ENCODE data around the gene GIMAP2.
"Not testable (repeated sequence)": the region's sequence is repeated elsewhere in the genome, so short reads cannot be mapped to it uniquely, and the experiment has no call there.

The GIMAP2 gene

GRCh38 chr7:150676276-150676675, 9.2 kb upstream of the GIMAP2 start:
- not testable (repeated sequence) for DNase-seq (ENCODE audit: extremely low read depth in 1 of 2, low read depth in 1 of 2)

- DNase-seq (ENCODE audit: extremely low read depth in 1 of 2, low read depth in 1 of 2) = not testable (repeated sequence)
These were observed 8.7 kb upstream of the GIMAP2 start for GRCh38 chr7:150676854-150677253.

DNA sequence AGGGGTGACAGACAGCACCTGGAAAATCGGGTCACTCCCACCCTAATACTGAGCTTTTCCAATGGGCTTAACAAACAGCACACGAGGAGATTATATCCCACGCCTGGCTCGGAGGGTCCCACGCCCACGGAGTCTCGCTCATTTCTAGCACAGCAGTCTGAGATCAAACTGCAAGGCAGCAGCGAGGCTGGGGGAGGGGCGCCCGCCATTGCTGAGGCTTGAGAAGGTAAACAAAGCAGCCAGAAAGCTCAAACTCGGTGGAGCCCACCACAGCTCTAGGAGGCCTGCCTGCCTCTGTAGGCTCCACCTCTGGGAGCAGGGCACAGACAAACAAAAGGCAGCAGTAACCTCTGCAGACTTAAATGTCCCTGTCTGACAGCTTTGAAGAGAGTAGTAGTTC, 6.9 kb upstream of the GIMAP2 start:
- not testable (repeated sequence) for DNase-seq (ENCODE audit: extremely low read depth in 1 of 2, low read depth in 1 of 2)

GRCh38 chr7:150680364-150680763, 5.1 kb upstream of the GIMAP2 start:
- not testable (repeated sequence) for DNase-seq (ENCODE audit: extremely low read depth in 1 of 2, low read depth in 1 of 2)

GRCh38 chr7:150686030-150686631, 625 bp downstream of the GIMAP2 start:
- DNase-seq (ENCODE audit: extremely low read depth in 1 of 2, low read depth in 1 of 2) = no peak

DNA sequence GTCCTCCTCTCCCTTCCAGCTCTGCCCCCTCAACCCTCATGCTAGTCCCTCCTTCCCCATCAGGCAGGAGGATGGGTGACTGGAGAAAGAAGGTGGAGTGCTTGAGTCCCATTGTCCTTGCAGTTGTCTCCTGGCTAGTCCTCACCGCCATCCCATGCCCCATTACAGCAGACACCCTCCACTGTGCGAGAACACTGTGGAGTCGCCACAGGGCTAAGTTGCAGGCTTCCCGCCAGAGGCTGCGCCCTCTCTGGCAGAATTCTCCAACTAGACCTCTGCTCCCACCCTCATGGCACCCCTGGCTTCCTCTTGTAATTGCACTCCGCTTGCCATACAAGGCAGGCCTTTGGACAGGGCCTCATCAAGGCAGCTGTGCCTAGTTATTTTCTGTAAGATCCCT, 3.1 kb downstream of the GIMAP2 start:
- DNase-seq (ENCODE audit: extremely low read depth in 1 of 2, low read depth in 1 of 2) = no peak

- no peak for DNase-seq (ENCODE audit: extremely low read depth in 1 of 2, low read depth in 1 of 2)
These were observed 10.1 kb downstream of the GIMAP2 start for GRCh38 chr7:150695654-150696053.

- DNase-seq (ENCODE audit: extremely low read depth in 1 of 2, low read depth in 1 of 2) = no peak
These were observed 17.7 kb downstream of the GIMAP2 start for GRCh38 chr7:150703209-150703608.

GRCh38 chr7:150715293-150715692, 29.8 kb downstream of the GIMAP2 start:
- no peak for DNase-seq (ENCODE audit: extremely low read depth in 1 of 2, low read depth in 1 of 2)

DNA sequence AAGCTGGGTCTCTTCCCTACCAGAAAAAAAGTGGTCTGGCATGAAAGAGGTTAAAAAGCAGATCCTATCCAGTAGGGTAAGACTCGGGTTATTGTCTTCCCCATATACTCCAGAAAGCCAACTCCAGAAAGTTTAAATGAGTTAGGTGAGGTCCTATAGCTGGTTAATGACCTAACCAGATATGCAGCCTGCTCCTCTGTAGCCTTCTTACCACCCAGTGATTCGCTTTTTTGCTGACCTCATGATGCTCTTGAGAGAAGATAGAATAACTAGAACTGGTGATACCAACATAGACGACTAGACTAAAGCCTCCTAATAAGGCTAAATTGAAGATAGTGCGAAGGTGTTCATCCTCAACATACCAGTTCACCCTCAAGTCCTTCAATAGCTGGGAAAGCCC, 30.2 kb downstream of the GIMAP2 start:
- no peak for DNase-seq (ENCODE audit: extremely low read depth in 1 of 2, low read depth in 1 of 2)

- peak; percentile 41 to 46 for DNase-seq (ENCODE audit: extremely low read depth in 1 of 2, low read depth in 1 of 2)
These were observed 30.9 kb downstream of the GIMAP2 start, which contains the start of gene GIMAP1 for GRCh38 chr7:150716368-150716767. GIMAP1 (plus strand) TSS chr7:150716613; CDS start chr7:150719048, 2,435 bp downstream.

GRCh38 chr7:150716939-150717338, 31.4 kb downstream of the GIMAP2 start:
- DNase-seq (ENCODE audit: extremely low read depth in 1 of 2, low read depth in 1 of 2) = no peak

DNA sequence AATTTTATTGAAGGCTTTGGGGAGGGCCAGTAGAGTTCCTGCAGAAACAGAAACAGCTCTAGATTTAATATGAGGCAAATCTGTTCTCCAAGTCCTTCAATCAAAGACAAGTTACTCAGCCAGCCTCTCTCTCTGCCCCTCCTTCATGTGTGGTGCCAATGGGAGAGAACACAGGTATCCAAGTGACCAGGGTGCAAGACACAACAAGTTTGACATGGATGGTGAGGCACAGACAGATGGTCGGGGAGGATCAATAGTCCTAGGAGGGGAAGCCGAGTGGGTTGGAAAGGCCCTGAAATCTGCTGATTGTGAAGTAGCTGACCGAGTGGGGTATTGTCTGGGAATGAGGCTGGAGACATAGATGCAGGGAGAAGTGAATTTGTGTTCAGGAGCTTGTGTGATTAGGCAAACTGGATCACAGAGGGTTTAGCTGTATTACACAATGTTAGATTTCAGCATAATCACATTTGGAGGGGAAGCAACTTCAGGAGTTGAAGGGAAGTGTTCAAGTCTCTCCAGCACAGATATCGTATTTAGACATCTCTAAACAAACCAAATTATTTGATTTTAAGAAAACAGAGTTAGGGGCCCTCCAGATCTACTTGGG, 32.4 kb downstream of the GIMAP2 start:
- no peak for DNase-seq (ENCODE audit: extremely low read depth in 1 of 2, low read depth in 1 of 2)

- no peak for DNase-seq (ENCODE audit: extremely low read depth in 1 of 2, low read depth in 1 of 2)
These were observed 33.9 kb downstream of the GIMAP2 start for GRCh38 chr7:150719436-150719835.

DNA sequence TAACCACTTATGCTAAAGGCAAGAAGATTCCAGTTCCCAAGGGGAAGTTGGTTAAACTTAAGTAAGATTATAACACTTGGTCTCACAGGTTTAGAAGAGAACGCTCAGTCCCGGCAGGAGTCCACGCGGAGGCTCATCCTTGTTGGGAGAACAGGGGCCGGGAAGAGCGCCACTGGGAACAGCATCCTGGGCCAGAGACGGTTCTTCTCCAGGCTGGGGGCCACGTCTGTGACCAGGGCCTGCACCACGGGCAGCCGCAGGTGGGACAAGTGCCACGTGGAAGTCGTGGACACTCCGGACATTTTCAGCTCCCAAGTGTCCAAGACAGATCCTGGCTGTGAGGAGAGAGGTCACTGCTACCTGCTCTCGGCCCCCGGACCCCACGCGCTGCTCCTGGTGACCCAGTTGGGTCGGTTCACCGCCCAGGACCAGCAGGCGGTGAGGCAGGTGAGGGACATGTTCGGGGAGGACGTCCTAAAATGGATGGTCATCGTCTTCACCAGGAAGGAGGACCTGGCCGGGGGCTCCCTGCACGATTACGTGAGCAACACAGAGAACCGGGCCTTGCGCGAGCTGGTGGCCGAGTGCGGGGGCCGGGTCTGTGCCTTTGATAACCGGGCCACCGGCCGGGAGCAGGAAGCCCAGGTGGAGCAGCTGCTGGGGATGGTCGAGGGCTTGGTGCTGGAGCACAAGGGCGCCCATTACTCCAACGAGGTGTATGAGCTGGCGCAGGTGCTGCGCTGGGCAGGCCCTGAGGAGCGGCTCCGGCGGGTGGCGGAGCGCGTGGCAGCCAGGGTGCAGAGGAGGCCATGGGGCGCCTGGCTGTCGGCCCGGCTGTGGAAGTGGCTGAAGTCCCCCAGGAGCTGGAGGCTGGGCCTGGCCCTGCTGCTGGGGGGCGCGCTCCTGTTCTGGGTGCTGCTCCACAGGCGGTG, 34.7 kb downstream of the GIMAP2 start:
- no peak for DNase-seq (ENCODE audit: extremely low read depth in 1 of 2, low read depth in 1 of 2)

GRCh38 chr7:150721970-150722373, 36.5 kb downstream of the GIMAP2 start:
- no peak for DNase-seq (ENCODE audit: extremely low read depth in 1 of 2, low read depth in 1 of 2)

DNA sequence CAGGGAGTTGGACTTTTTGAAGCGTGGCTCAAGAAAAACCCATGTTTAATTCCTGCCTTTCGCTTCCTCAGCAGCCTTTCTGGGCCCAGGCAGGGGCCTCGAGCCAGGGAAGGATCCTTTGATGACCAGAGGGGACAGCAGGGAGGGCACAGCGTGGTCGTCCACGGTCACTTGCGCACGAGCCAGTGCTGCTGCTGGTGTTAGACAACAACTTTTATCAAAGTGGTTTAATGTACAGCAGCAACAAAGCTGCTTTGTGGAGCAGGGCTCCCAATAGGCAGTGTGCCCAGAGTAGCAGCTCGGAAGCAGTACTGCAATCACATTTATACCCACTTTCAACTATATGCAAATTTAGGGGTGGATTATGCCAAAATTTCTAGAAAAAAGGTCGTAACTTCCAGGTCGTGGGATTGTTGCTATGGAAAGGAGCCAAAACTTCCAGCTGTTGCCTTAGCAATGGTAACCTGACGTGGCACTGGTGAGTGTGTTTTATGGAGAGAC, 37.0 kb downstream of the GIMAP2 start:
- DNase-seq (ENCODE audit: extremely low read depth in 1 of 2, low read depth in 1 of 2) = no peak

- DNase-seq (ENCODE audit: extremely low read depth in 1 of 2, low read depth in 1 of 2) = no peak
These were observed 38.0 kb downstream of the GIMAP2 start for GRCh38 chr7:150723467-150723866.

- no peak for DNase-seq (ENCODE audit: extremely low read depth in 1 of 2, low read depth in 1 of 2)
These were observed 41.9 kb downstream of the GIMAP2 start for GRCh38 chr7:150727381-150727780.

DNA sequence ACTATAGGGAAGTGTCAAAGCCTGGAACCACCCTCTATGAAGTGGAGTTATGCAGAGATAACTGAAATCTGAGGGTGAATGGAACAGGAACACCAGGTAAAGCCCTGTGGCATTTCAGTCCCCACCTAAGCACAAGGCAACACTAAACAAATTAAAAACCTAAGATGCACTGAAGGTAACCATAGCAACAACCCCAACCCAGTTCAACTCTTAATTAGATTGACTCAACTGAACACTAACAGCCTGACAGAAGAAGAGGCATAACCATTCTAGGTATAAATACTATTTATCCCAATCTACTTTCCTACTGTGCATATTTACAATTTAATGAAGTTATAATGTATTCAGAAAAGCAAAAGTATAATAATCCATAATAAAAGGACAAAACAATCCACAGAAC, 42.5 kb downstream of the GIMAP2 start:
- no peak for DNase-seq (ENCODE audit: extremely low read depth in 1 of 2, low read depth in 1 of 2)

DNA sequence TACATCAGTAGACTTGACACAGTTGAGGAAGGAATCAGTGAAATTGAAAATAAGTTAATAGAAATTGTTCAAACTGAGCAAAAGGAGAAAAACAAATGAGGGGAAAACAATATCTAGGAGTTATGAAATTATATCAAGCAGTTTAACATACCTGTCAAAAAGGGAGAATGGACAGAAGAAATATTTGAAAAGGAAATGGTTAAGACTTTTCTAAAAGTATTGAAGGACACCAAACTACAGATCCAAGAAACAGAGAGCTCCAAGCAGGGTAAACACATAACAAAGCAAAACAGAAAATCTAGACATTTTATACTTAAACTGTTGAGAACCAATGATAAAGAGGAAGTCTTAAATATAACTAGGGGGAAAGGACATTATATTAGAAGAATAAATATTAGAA, 43.1 kb downstream of the GIMAP2 start:
- no peak for DNase-seq (ENCODE audit: extremely low read depth in 1 of 2, low read depth in 1 of 2)

DNA sequence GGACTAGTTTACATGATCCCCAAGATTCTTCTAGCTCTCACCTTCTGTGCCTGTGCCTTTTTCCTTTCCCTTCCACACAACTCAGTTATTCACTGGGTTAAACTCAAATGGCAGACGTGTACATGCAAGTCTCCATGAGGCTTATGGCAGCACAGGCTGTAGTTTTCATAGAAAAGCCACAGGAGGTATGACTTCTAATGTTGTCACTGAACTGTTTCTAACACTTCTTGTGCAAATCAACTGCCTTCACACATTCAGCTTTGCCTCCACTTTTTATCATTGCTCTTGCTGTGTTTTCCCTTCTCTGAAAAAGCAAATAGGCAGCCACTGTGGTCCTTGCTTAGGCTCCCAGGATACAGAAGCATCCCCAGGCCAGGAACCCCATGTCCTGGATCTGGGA, 46.4 kb downstream of the GIMAP2 start:
- no peak for DNase-seq (ENCODE audit: extremely low read depth in 1 of 2, low read depth in 1 of 2)
